ES-I3 (cell line): Measurements from ENCODE around the gene C22orf31.

ENCODE experiments used
- H3K36me3 ChIP-seq: 2 replicates; pipeline ENCODE4 v1.6.1; 2013; ENCODE audit warnings: mild to moderate bottlenecking, low read length, control low read depth, moderate library complexity; ENCODE audit not compliant: insufficient read depth
- H3K4me1 ChIP-seq: 2 replicates; pipeline ENCODE4 v1.6.1; 2013; ENCODE audit warnings: mild to moderate bottlenecking, control low read depth, low read length; ENCODE audit not compliant: insufficient read depth
- H3K9ac ChIP-seq: 2 replicates; pipeline ENCODE4 v1.6.1; 2013; ENCODE audit warnings: low read depth, mild to moderate bottlenecking, low read length, moderate library complexity
- H3K9me3 ChIP-seq: 2 replicates; pipeline ENCODE4 v1.6.1; 2013; ENCODE audit warnings: mild to moderate bottlenecking, low read length, moderate library complexity; ENCODE audit not compliant: control insufficient read depth, insufficient read depth

C22orf31 gene

DNA sequence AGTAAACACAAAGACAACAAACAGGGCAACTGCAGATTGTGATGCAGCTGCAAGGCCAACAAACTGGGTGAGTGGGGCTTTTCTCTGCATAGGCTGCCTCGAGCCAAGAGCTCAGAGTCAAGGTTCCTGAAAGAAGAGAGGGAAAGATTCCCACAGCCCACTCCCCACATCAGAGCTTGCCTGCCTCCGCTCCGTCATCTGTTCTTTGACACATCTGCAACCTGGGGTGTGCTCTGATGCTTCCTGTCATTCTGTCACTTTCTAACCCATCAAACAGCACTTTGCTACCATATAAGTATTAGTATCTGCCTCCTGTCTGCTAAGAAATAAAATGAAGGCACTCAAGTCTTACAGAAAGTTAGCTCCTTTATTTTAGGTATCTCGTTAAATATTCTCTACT lies 46.9 kb downstream of the C22orf31 start:
- no peak overlapping the region for H3K9ac ChIP-seq
- H3K36me3 ChIP-seq: 0 out of 2 replicates have a peak, but pooled peaks cover 4% of the 10 kb centered on the region
- H3K4me1 ChIP-seq: peaks cover 20% of the 10 kb centered on the region; the same call in 1 of the 2 replicates
- 0 out of 2 replicates have a peak, but pooled peaks cover 3% of the 10 kb centered on the region for H3K9me3 ChIP-seq

DNA sequence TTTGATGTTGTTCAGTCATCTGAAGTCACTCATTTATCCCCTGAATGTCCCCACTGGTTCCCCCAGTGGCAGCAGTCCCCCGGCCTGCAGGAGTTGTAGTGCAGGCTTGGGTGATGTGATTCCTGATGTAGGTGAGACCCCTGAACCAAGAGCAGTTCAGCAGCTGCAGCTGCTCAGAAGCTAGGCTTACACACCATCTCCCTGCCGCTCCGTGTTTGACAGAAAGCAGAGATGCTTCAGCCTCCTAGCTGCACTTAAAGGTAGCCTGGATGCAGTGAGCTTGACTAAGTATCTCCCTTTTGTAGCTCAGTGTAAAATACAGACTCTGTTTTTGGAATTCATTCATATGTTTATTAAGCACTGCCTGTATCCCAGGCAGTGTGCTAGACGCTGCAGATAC lies 47.3 kb downstream of the C22orf31 start:
- H3K9ac ChIP-seq: no peak overlapping the region
- 0 out of 2 replicates have a peak, but pooled peaks cover 4% of the 10 kb centered on the region for H3K36me3 ChIP-seq
- 0 out of 2 replicates have a peak, but pooled peaks cover 3% of the 10 kb centered on the region for H3K9me3 ChIP-seq
- peaks cover 20% of the 10 kb centered on the region; the same call in 1 of the 2 replicates for H3K4me1 ChIP-seq

DNA sequence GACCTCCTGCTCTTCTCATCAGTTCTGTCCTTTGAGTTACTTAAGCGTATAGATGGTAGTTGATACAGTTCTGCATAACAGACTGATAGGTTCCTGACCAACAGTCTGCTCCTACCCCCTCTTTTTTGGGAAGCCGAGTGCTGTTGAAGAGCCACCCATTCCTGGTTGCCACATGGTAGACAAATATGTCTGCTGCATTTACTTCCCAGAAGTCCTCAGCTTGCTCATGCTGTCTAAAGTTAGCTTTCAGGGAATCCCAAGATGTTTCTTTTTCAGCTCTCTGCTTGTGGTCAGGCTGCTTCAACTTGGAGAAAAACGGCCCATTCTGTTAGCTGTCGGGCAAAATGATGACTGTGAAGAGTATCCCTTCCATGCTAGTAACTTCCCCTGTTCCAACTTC lies 48.7 kb downstream of the C22orf31 start:
- peaks cover 31% of the 10 kb centered on the region for H3K4me1 ChIP-seq
- no peaks in the 10 kb centered on the region for H3K9me3 ChIP-seq
- H3K36me3 ChIP-seq: 0 out of 2 replicates have a peak, but pooled peaks cover 4% of the 10 kb centered on the region
- H3K9ac ChIP-seq: no peak overlapping the region

DNA sequence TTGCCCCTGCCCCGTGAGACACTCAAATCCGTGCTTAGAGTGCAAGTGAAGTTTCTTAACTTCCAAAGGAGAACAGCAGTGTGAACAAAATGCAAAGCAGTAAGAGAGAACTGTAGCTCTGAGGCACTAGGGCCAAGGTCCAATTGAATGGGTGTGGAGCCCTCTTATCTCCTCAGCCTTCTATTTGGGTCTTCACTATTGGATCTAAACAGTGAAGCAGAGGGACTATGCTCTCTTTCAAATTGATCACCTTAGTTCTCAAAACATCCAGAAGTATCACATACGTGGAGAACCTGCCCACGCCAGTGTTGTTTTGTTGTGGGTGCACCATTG lies 49.6 kb downstream of the C22orf31 start:
- H3K9me3 ChIP-seq: no peaks in the 10 kb centered on the region
- 0 out of 2 replicates have a peak, but pooled peaks cover 4% of the 10 kb centered on the region for H3K36me3 ChIP-seq
- no peak overlapping the region for H3K9ac ChIP-seq
- peaks cover 31% of the 10 kb centered on the region for H3K4me1 ChIP-seq

DNA sequence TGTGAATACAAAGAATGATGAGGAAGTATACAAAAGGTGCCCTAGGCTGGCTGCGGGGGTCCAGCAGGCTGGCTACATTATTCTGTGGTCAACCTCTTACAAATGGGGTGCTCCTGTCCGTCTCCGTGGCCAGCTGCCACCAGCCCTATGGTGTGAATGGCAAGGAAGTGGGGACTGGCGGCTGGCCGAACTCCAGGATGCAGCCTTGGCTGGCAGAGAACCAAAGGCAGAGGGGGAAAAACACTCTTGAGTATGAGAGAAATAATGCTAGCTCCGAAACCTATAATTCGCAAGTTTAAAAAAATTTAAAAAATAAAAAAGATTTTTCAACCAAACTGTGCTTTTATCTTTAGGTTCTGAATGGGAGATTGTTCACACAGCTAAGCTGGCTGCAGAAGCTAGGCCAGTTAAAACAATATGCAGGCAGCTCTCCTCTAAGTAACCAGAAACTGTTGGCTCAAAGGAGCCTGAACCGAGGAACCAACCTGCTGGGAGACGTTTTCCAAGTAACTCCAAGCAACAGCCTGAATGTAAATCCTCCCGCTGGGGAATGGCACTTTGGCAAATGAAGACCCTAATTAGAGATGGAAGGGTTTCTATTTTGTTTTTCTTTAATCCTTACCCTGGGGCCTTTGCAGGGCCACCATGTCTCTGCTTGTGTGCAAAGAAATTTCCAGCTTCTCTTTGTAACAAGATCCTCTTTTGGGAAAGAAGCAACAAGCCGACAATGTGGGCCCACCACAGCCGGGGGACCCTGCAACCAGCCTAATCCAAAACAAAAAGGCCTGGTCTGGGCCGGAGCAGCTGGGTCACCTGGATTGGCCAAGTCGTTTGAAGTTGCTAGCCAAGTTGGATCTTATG lies 50.2 kb downstream of the C22orf31 start:
- 0 out of 2 replicates have a peak, but pooled peaks cover 4% of the 10 kb centered on the region for H3K36me3 ChIP-seq
- no peaks in the 10 kb centered on the region for H3K9me3 ChIP-seq
- no peak overlapping the region for H3K9ac ChIP-seq
- peaks cover 30% of the 10 kb centered on the region for H3K4me1 ChIP-seq

DNA sequence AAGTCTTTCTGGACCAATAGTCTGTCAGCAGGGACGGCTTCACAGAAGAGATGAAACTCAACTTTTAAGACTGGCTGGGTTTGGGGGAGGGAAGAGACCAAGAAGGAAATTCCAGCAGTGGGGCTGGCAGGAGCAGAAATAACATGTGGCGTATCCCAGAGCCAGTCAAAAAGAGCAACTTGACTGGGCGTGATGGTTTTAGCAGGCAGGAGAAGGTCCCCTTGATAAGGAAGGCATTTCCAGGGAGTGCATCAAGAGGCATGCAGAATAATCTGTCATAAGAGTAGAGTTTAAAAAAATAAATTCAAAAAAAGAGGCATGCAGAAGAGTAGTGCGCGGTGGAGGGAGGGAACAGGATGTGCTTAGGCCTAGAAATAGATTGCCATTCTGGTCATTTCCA lies 52.5 kb downstream of the C22orf31 start:
- H3K36me3 ChIP-seq: 0 out of 2 replicates have a peak, but pooled peaks cover 4% of the 10 kb centered on the region
- no peak overlapping the region for H3K9ac ChIP-seq
- H3K4me1 ChIP-seq: peaks cover 29% of the 10 kb centered on the region
- no peaks in the 10 kb centered on the region for H3K9me3 ChIP-seq
